GM12878 (cell line): Measurements from ENCODE around the gene ELOF1. TPM values are rescaled to one million over a fixed set of nuclear protein-coding genes. Genes with fewer than 3 reads are reported as not detected.

Source experiments
- EGR1 ChIP-seq, 2 experiments: IDR thresholded peaks; 1 replicate in 1 of 2; 2 replicates in 1 of 2; pipeline ENCODE4 v1.6.1; 2011 to 2012; ENCODE audit warnings: low read depth in 2 of 2, low read length in 2 of 2, borderline replicate concordance in 1 of 2, mild to moderate bottlenecking in 1 of 2, moderate library complexity in 1 of 2
- NFYB ChIP-seq: IDR thresholded peaks from 2 replicates; pipeline ENCODE4 v1.6.1; 2011; ENCODE audit warnings: low read depth, mild to moderate bottlenecking, low read length, improper control_type of control experiment, moderate library complexity; ENCODE audit not compliant: insufficient read depth
- RELB ChIP-seq: fragments of 450-650 bp; IDR thresholded peaks from 2 replicates; pipeline ENCODE4 v1.6.1; 2017; ENCODE audit warnings: low read depth, mild to moderate bottlenecking, moderate library complexity
- SIN3A ChIP-seq: IDR thresholded peaks from 2 replicates; pipeline ENCODE4 v1.6.1; 2012; ENCODE audit warnings: low read depth, low read length, improper control_type of control experiment
- TCF12 ChIP-seq: IDR thresholded peaks from 2 replicates; pipeline ENCODE4 v1.6.1; 2011; ENCODE audit warnings: low read depth, mild to moderate bottlenecking, low read length
- ZNF24 ChIP-seq: fragments of 450-650 bp; IDR thresholded peaks from 2 replicates; pipeline ENCODE4 v1.6.1; 2017; ENCODE audit warnings: antibody characterized with exemption, mild to moderate bottlenecking
- ZNF687 ChIP-seq: fragments of 450-650 bp; IDR thresholded peaks from 2 replicates; pipeline ENCODE4 v1.6.1; 2017; ENCODE audit warnings: mild to moderate bottlenecking, moderate library complexity
- polyA plus RNA-seq, 11 experiments: library from polyadenylated mRNA; depleted of rRNA in 4 of 11; unstranded in 6 of 11; stranded (reverse) in 5 of 11; fragments of >200 nt; fragmentation: Nextera tagmentation in 4 of 11; fragmentation: Illumina TruSeq in 1 of 11; extraction: Ambion mirVana in 4 of 11; extraction: Trizol in 1 of 11; gene quantifications; 1 replicate in 1 of 11; 2 replicates in 10 of 11; pipeline versions ENCODE4 v1.2.1 to v1.2.3, GENCODE V29; 2011 to 2016; ENCODE audit warnings: inconsistent platforms in 2 of 11, missing spikeins in 2 of 11, low read depth in 1 of 11
- total RNA-seq, 4 experiments: library from RNA; depleted of rRNA in 3 of 4; stranded (reverse); fragments of >200 nt in 3 of 4; fragmentation: Illumina TruSeq in 1 of 4; extraction: Trizol in 1 of 4; gene quantifications; 2 replicates each; pipeline versions ENCODE4 v1.2.1 to v1.2.3, GENCODE V29; 2013 to 2021

ELOF1 gene
- total and polyA plus RNA-seq, 10 of the 15 experiments (the other 5 are each of a cell fraction or from before 2014, with no cell fraction given) = 11.7 to 124 (median 92.9) TPM

- TF ChIP-seq ZNF687 = no peak
- TF ChIP-seq EGR1 (IDR thresholded peaks at IDR 0.05; ENCODE audit: borderline replicate concordance in 1 of 2, low read depth in 2 of 2, low read length in 2 of 2) = no peak
- TF ChIP-seq TCF12 = no peak
- TF ChIP-seq RELB = no peak
- TF ChIP-seq ZNF24 = no peak
- TF ChIP-seq SIN3A = no peak
- TF ChIP-seq NFYB = no peak
- TF ChIP-seq, all 136 proteins: peak for 0
Measured at GRCh38 chr19:11587975-11588631, 29.1 kb upstream of the ELOF1 start (continued).
